Activated T-helper 2 cell treated with anti-CD3 and anti-CD28 coated beads, Interferon-gamma antibody, Interleukin-2, Interleukin-4, amounts not matched to agents 10 μg/mL and 5 μg/mL and 100 μg/mL, durations not matched to agents 14 hours and 24 hours and 36 hours (primary cell): Measurements from ENCODE around the gene MAZ. TPM values are rescaled to one million over a fixed set of nuclear protein-coding genes. Genes with fewer than 3 reads are reported as not detected.

Source experiments
- DNase-seq: peaks from one replicate; pipeline ENCODE4 v3.0.0; 2021; ENCODE audit warnings: low spot score
- H3K27ac Mint-ChIP-seq: one replicate; pipeline ENCODE4 v1.8.0; 2021; ENCODE audit warnings: mixed read lengths
- H3K27me3 Mint-ChIP-seq: one replicate; pipeline ENCODE4 v1.8.0; 2021; ENCODE audit warnings: low read depth, mixed read lengths
- H3K36me3 Mint-ChIP-seq: one replicate; pipeline ENCODE4 v1.8.0; 2021; ENCODE audit warnings: low read depth, mixed read lengths
- H3K4me1 Mint-ChIP-seq: one replicate; pipeline ENCODE4 v1.8.0; 2021; ENCODE audit warnings: low read depth, mixed read lengths
- H3K4me3 Mint-ChIP-seq: one replicate; pipeline ENCODE4 v1.8.0; 2021; ENCODE audit warnings: low read depth, mild to moderate bottlenecking, moderate library complexity, mixed read lengths
- H3K9me3 Mint-ChIP-seq: one replicate; pipeline ENCODE4 v1.8.0; 2021; ENCODE audit warnings: mixed read lengths
- intact Hi-C: fragments of 100-400 bp; cut with micrococcal nuclease; formaldehyde crosslinking; loops from one replicate; pipeline ENCODE4 v1.15.1; 2023
- total RNA-seq: library from RNA; stranded (reverse); gene quantifications from 2 replicates; pipeline ENCODE4 v1.2.3, GENCODE V29; 2022

Gene MAZ
- total RNA-seq, 1 donor from 2014 or later: 387 TPM

DNA sequence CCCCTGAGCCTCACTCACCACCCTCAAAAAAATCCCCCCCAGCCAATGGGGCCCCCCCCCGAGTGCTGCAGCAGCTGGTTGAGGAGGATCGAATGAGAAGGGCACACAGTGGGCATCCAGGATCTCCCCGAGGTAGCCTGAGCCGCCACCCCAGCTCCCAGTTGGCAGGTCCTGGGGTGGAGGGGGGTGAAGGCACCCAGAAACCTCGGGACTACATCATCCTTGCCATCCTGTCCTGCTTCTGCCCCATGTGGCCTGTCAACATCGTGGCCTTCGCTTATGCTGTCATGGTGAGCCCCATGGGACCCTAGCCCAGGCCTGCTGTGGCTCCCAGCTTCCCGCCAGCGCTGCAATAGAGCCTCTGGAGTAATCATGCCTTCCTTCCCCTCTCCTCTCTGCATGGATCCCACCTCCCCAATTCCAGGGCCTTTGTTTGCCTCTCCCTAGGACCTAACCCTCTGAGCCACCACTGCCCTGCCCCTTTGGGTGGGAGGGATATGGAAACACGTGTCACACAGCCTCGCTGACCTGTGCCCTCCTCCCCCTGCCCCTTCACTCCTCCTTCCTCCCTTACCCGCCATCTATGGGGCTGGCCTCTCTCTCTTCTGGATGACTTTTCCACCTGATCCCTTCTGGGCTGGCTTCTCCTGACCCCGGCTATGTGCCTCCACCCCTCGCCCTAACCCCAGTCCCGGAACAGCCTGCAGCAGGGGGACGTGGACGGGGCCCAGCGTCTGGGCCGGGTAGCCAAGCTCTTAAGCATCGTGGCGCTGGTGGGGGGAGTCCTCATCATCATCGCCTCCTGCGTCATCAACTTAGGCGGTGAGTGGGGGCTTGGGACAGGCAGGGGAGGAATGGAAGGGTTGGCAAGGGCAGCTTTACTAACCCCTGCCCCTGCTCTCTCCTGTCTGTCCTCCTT lies 7.6 kb downstream of the MAZ start:
- Mint-ChIP-seq H3K4me3 (no peak overlapping the region), H3K27ac (no peak overlapping the region), H3K9me3 (no peaks in the 10 kb centered on the region), H3K27me3 (peaks cover 1% of the 10 kb centered on the region), H3K36me3 (peaks cover 38% of the 10 kb centered on the region), H3K4me1 (peaks cover 50% of the 10 kb centered on the region)
- DNase-seq: no peak
- intact Hi-C loops: no loop called here

DNA sequence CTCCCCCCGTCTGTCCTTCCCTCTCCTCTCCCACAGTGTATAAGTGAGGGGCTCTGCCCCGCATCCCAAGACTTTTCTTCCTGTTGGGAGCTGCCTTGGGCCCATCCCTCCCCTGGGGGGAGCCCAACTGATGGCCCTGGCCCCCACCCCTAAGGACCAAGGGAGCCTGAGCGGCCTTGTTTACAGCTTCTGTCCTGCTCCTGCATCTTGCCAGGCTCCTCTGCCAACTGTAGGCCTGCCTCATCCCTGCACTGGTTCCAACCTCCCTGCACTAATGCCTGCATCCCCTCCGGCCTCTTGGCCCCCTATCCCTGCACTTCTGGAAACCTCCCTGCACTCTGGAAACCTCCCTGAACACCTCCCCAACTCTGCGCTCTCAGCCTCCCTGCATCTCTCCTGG lies 8.3 kb downstream of the MAZ start:
- intact Hi-C loops: no loop called here
- H3K27me3 Mint-ChIP-seq: peaks cover 1% of the 10 kb centered on the region
- peaks cover 52% of the 10 kb centered on the region for H3K4me1 Mint-ChIP-seq
- no peaks in the 10 kb centered on the region for H3K9me3 Mint-ChIP-seq
- H3K27ac Mint-ChIP-seq: peak overlapping the region; percentile 94
- peak overlapping the region; percentile 89 for H3K4me3 Mint-ChIP-seq
- no peak for DNase-seq
- H3K36me3 Mint-ChIP-seq: peaks cover 41% of the 10 kb centered on the region

- no peaks in the 10 kb centered on the region for H3K9me3 Mint-ChIP-seq
These were observed 8.8 kb downstream of the MAZ start for GRCh38 chr16:29815032-29815721.

GRCh38 chr16:29815793-29816693 lies 9.7 kb downstream of the MAZ start, which contains the start of gene PAGR1:
Gene PAGR1, plus strand, starts transcription at chr16:29816152. Its CDS starts 374 bp downstream, at chr16:29816526.
- Mint-ChIP-seq H3K27me3 (peaks cover 1% of the 10 kb centered on the region), H3K9me3 (no peaks in the 10 kb centered on the region)

More at GRCh38 chr16:29815032-29815721, 8.8 kb downstream of the MAZ start:
- peak; percentile 49 for DNase-seq
- peaks cover 41% of the 10 kb centered on the region for H3K36me3 Mint-ChIP-seq
- peaks cover 55% of the 10 kb centered on the region for H3K4me1 Mint-ChIP-seq
- H3K4me3 Mint-ChIP-seq: peak overlapping the region; percentile 89
- intact Hi-C loops: no loop called here
- H3K27ac Mint-ChIP-seq: peak overlapping the region; percentile 94
- peaks cover 1% of the 10 kb centered on the region for H3K27me3 Mint-ChIP-seq

DNA sequence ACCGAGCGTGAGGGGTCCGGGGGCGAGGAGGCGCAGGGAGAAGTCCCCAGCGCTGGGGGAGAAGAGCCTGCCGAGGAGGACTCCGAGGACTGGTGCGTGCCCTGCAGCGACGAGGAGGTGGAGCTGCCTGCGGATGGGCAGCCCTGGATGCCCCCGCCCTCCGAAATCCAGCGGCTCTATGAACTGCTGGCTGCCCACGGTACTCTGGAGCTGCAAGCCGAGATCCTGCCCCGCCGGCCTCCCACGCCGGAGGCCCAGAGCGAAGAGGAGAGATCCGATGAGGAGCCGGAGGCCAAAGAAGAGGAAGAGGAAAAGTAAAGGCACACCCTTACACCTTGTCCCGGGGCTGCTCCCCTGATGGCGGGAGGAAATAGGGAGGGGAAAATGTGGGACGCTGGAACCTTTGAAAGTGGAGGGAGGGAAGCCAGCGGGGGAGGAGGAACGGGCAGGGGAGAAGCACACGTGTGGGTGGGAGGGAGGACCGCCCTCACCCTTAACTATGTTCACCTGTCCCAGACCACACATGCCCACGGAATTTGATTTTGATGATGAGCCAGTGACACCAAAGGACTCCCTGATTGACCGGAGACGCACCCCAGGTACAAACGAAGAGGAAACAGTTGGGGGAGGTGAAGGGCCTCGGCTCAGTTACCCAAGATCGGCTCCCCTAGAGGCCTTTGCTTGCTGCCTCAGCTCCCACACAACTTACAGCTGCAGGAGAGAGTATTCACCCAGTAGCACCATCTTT lies 10.5 kb downstream of the MAZ start:
- peak; percentile 64 for DNase-seq
- no peaks in the 10 kb centered on the region for H3K9me3 Mint-ChIP-seq
- intact Hi-C loops: loop anchor here (1.0 kb wide), 3 partner anchors 9 to 46 kb away; partner anchors contain the start of genes CDIPT and KIF22
- H3K4me3 Mint-ChIP-seq: peak overlapping the region; percentile 89
- peaks cover 42% of the 10 kb centered on the region for H3K36me3 Mint-ChIP-seq
- H3K27ac Mint-ChIP-seq: peak overlapping the region; percentile 94
- H3K27me3 Mint-ChIP-seq: peaks cover 1% of the 10 kb centered on the region
- peaks cover 44% of the 10 kb centered on the region for H3K4me1 Mint-ChIP-seq

More at GRCh38 chr16:29815793-29816693, 9.7 kb downstream of the MAZ start, which contains the start of gene PAGR1:
- peaks cover 39% of the 10 kb centered on the region for H3K36me3 Mint-ChIP-seq
- peaks cover 46% of the 10 kb centered on the region for H3K4me1 Mint-ChIP-seq
- peak within 1 kb of the TSS; percentile 94 for H3K27ac Mint-ChIP-seq
- peak; percentile 99 for DNase-seq
- intact Hi-C loops: loop anchor here (1.0 kb wide), 3 partner anchors 8 to 47 kb away; partner anchors contain the start of genes CDIPT and KIF22
- peak within 1 kb of the TSS; percentile 89 for H3K4me3 Mint-ChIP-seq

- Mint-ChIP-seq H3K27ac (peak overlapping the region; percentile 80), H3K4me3 (peak overlapping the region; percentile 84), H3K9me3 (no peaks in the 10 kb centered on the region), H3K4me1 (peaks cover 48% of the 10 kb centered on the region), H3K36me3 (peaks cover 49% of the 10 kb centered on the region), H3K27me3 (no peaks in the 10 kb centered on the region)
- DNase-seq: no peak
- intact Hi-C loops: no loop called here
These were observed 11.8 kb downstream of the MAZ start for GRCh38 chr16:29818082-29818481.

- peak overlapping the region; percentile 90 for H3K27ac Mint-ChIP-seq
- H3K27me3 Mint-ChIP-seq: no peaks in the 10 kb centered on the region
- H3K4me3 Mint-ChIP-seq: peak overlapping the region; percentile 97
- intact Hi-C loops: no loop called here
- H3K4me1 Mint-ChIP-seq: peaks cover 43% of the 10 kb centered on the region
- peaks cover 49% of the 10 kb centered on the region for H3K36me3 Mint-ChIP-seq
- no peaks in the 10 kb centered on the region for H3K9me3 Mint-ChIP-seq
- no peak for DNase-seq
These were observed 13.2 kb downstream of the MAZ start for GRCh38 chr16:29819506-29819905.

DNA sequence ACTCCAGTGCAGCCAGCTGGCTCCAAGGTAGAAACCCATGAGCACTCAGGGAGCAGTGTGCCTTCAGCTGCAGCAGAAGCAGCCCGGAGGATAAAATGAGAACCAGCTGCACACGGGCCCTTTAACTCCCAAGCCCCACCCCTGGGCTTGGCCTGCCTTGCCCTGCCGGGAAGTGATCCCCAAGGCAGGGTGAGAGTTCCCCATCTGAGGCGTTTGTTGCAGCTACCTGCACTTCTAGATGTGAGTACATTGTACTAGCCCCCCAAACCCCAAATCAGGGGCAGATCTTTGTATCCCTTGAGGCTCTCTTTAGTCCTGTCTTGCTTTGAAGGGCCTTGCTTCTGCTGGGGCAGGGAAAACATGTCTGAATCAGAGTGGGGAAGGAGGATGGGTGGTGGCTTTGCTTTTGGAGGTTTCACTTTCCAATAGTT lies 14.0 kb downstream of the MAZ start, which contains the start of gene MVP:
Gene MVP, plus strand, starts transcription at position 192 of the 431 bp plus-strand sequence. CDS start 10,088 bp downstream, outside the sequence.
- Mint-ChIP-seq H3K4me3 (peak within 1 kb of the TSS; percentile 97), H3K4me1 (peaks cover 42% of the 10 kb centered on the region), H3K27me3 (no peaks in the 10 kb centered on the region), H3K9me3 (no peaks in the 10 kb centered on the region), H3K27ac (peak within 1 kb of the TSS; percentile 90), H3K36me3 (peaks cover 54% of the 10 kb centered on the region)
- intact Hi-C loops: loop anchor here (1.0 kb wide), 1 partner anchor 12 kb away; no protein-coding TSS in a partner anchor
- peak; percentile 52 for DNase-seq

DNA sequence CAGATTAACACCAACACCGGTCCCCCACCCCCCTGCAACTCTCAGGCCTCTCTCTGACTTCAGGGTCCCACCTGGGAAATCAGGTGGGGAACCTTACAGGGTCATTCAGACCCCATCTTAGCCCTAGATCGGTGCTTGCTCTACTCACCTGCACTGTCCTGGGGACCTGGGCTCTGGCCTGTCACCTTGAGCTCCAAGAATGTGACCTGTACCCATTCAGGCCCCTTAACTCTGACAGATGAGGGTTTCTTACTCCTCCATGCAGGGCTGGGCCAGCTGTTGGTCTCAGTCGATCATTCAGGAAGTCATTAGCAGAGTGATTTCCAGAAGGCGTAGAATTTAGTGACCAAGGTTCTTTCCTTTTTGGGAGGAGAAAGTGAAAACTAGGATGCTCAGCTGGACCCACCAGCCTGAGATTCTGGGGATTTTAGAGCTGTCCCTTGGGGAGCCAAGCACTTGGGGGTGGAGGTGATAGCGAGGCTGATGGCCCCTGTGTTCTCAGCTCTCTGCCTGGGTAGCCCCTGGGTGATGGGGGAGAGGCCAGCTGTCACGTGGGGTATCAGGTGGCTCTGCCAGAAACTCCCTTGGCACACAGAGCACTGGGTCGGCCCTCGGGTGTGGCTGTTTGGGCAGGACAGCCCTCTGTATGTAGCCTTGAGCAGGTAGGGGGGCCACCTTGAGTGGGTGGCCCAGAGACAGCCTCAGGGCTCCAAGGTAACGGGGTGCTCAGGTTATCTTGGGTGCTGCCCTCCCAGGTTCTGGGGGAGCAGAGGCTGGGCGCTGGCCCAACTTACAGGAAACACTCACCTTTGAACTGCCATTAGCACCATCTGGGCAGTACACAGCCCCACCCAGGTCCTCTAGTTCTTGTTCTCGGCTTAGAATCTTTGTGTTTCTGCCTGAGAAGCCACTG lies 14.7 kb downstream of the MAZ start:
- no peaks in the 10 kb centered on the region for H3K9me3 Mint-ChIP-seq
- peak overlapping the region; percentile 97 for H3K4me3 Mint-ChIP-seq
- peaks cover 56% of the 10 kb centered on the region for H3K36me3 Mint-ChIP-seq
- no peaks in the 10 kb centered on the region for H3K27me3 Mint-ChIP-seq
- intact Hi-C loops: loop anchor here (1.0 kb wide), 1 partner anchor 13 kb away; no protein-coding TSS in a partner anchor
- peaks cover 45% of the 10 kb centered on the region for H3K4me1 Mint-ChIP-seq
- DNase-seq: no peak
- H3K27ac Mint-ChIP-seq: peak overlapping the region; percentile 90

GRCh38 chr16:29821643-29822115 lies 15.3 kb downstream of the MAZ start:
- peaks cover 50% of the 10 kb centered on the region for H3K4me1 Mint-ChIP-seq
- H3K27ac Mint-ChIP-seq: peak overlapping the region; percentile 90
- H3K36me3 Mint-ChIP-seq: peaks cover 55% of the 10 kb centered on the region
- H3K4me3 Mint-ChIP-seq: peak overlapping the region; percentile 97
- no peak for DNase-seq
- H3K27me3 Mint-ChIP-seq: no peaks in the 10 kb centered on the region
- intact Hi-C loops: no loop called here
- no peaks in the 10 kb centered on the region for H3K9me3 Mint-ChIP-seq
